Measurements from ENCODE around the gene KRTAP27-1. TPM values are rescaled to one million over a fixed set of nuclear protein-coding genes. Genes with fewer than 3 reads are reported as not detected.

The KRTAP27-1 gene
- total RNA-seq, 1 donor from 2014 or later = not detected

- Histone ChIP-seq H3K27ac (no peak overlapping the region), H3K9me3 (no peaks in the 10 kb centered on the region), H3K27me3 (ENCODE audit: low read depth) (no peaks in the 10 kb centered on the region), H3K4me3 (no peak overlapping the region), H3K4me1 (no peaks in the 10 kb centered on the region), H3K36me3 (no peaks in the 10 kb centered on the region)
- intact Hi-C loops (cut with DNase I) = no loop called here
- DNase-seq (no peak), ATAC-seq (no peak)
- TF ChIP-seq CTCF (IDR thresholded peaks at IDR 0.05) = no peak
Observed at GRCh38 chr21:30329203-30329875, 8.2 kb downstream of the KRTAP27-1 start.

DNA sequence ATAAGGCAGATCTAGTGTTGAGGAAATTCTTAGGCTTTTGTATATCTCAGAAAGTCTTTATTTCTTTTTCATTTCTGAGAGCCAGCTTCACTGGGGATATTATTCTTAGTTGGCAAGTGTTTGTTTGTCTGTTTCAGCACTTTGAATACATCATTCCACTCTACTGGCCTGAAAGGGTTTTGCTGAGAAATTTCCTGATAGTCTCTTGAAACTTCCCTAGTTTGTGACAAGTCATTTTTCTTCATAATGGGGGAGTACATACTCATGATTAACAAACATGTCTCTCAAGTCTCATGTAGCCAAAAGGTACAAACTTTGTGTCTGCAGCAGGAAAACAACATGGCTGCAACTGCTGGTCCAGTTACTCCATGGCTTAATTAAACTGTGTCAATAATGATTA lies 11.1 kb downstream of the KRTAP27-1 start:
- no peaks in the 10 kb centered on the region for H3K36me3 ChIP-seq
- intact Hi-C loops (cut with DNase I) = no loop called here
- no peaks in the 10 kb centered on the region for H3K9me3 ChIP-seq
- H3K27ac ChIP-seq = no peak overlapping the region
- TF ChIP-seq CTCF (IDR thresholded peaks at IDR 0.05) = no peak
- H3K4me3 ChIP-seq = no peak overlapping the region
- ATAC-seq (no peak), DNase-seq (no peak)
- no peaks in the 10 kb centered on the region for H3K27me3 ChIP-seq (ENCODE audit: low read depth)
- H3K4me1 ChIP-seq = no peaks in the 10 kb centered on the region

GRCh38 chr21:30320215-30320614 lies 17.3 kb downstream of the KRTAP27-1 start, which contains the start of gene KRTAP26-1:
TSS of gene KRTAP26-1 (minus strand) at chr21:30320315. CDS start at chr21:30320035, 280 bp downstream.
- H3K27me3 ChIP-seq (ENCODE audit: low read depth) = no peaks in the 10 kb centered on the region
- intact Hi-C loops (cut with DNase I) = no loop called here
- no peak for ATAC-seq

GRCh38 chr21:30315701-30316100 lies 21.8 kb downstream of the KRTAP27-1 start:
- intact Hi-C loops (cut with DNase I) = no loop called here
- Histone ChIP-seq H3K27me3 (ENCODE audit: low read depth) (peaks cover 4% of the 10 kb centered on the region), H3K9me3 (no peaks in the 10 kb centered on the region), H3K4me3 (no peak overlapping the region), H3K4me1 (no peaks in the 10 kb centered on the region), H3K27ac (no peak overlapping the region), H3K36me3 (no peaks in the 10 kb centered on the region)
- ATAC-seq (no peak), DNase-seq (no peak)
- TF ChIP-seq CTCF (IDR thresholded peaks at IDR 0.05) = no peak

More at GRCh38 chr21:30320215-30320614, 17.3 kb downstream of the KRTAP27-1 start, which contains the start of gene KRTAP26-1:
- no peak for TF ChIP-seq CTCF (IDR thresholded peaks at IDR 0.05)
- Histone ChIP-seq H3K9me3 (no peaks in the 10 kb centered on the region), H3K4me3 (no peak within 1 kb of the TSS), H3K36me3 (no peaks in the 10 kb centered on the region), H3K4me1 (no peaks in the 10 kb centered on the region), H3K27ac (no peak within 1 kb of the TSS)
- DNase-seq = no peak

- Histone ChIP-seq H3K27me3 (ENCODE audit: low read depth) (no peaks in the 10 kb centered on the region), H3K36me3 (no peaks in the 10 kb centered on the region), H3K27ac (no peak overlapping the region), H3K4me1 (no peaks in the 10 kb centered on the region), H3K9me3 (no peaks in the 10 kb centered on the region), H3K4me3 (no peak overlapping the region)
- DNase-seq (no peak), ATAC-seq (no peak)
- intact Hi-C loops (cut with DNase I) = no loop called here
- no peak for TF ChIP-seq CTCF (IDR thresholded peaks at IDR 0.05)
Observed at GRCh38 chr21:30306884-30307283, 30.6 kb downstream of the KRTAP27-1 start.

Data from lower lobe of right lung (tissue), 2 donors.